CD4-positive, CD25-positive, alpha-beta regulatory T cell (primary cell): ENCODE results near the gene RAB3IL1. TPM values are rescaled to one million over a fixed set of nuclear protein-coding genes. Genes with fewer than 3 reads are reported as not detected.

Experiments used
- ATAC-seq, 2 donors: fragments of 150-1000 bp; cut with Tn5 transposase; one replicate each; pipeline ENCODE4 v1.10.0; 2021; ENCODE audit warnings: low read depth in 2 of 2, moderate number of reproducible peaks in 2 of 2, moderate library complexity in 1 of 2
- DNase-seq, 3 donors: peaks; one replicate each; pipeline versions ENCODE4 v3.0.0 to v3.0.0-alpha.2; 2012 to 2022; ENCODE audit warnings: mixed read lengths in 1 of 3
- H3K27ac ChIP-seq: one replicate; pipeline ENCODE4 v1.7.0; 2013; ENCODE audit warnings: mild to moderate bottlenecking, low read length; ENCODE audit not compliant: insufficient read depth, poor library complexity, severe bottlenecking
- H3K27me3 ChIP-seq: one replicate; pipeline ENCODE4 v1.7.0; 2013; ENCODE audit warnings: low read length; ENCODE audit not compliant: control insufficient read depth, insufficient read depth
- H3K36me3 ChIP-seq: one replicate; pipeline ENCODE4 v1.7.0; 2013; ENCODE audit warnings: mild to moderate bottlenecking, low read length, moderate library complexity; ENCODE audit not compliant: control insufficient read depth, insufficient read depth
- H3K4me1 ChIP-seq: 2 replicates; pipeline ENCODE4 v1.7.0; 2013; ENCODE audit warnings: mild to moderate bottlenecking, low read length; ENCODE audit not compliant: insufficient read depth, control insufficient read depth, poor library complexity, severe bottlenecking
- H3K4me3 ChIP-seq: one replicate; pipeline ENCODE4 v1.7.0; 2013; ENCODE audit warnings: low read depth, mild to moderate bottlenecking, low read length, moderate library complexity
- H3K9me3 ChIP-seq, 2 experiments: 1 replicate in 1 of 2; 2 replicates in 1 of 2; pipeline ENCODE4 v1.7.0; 2013; ENCODE audit warnings: low read length in 2 of 2, mild to moderate bottlenecking in 1 of 2, moderate library complexity in 1 of 2; ENCODE audit not compliant: control insufficient read depth in 2 of 2
- H3K27ac Mint-ChIP-seq, 3 donors: one replicate each; pipeline ENCODE4 v1.8.0; 2020 to 2022; ENCODE audit warnings: mild to moderate bottlenecking in 3 of 3, mixed read lengths in 3 of 3, moderate library complexity in 2 of 3
- H3K27me3 Mint-ChIP-seq: one replicate; pipeline ENCODE4 v1.8.0; 2022; ENCODE audit warnings: mild to moderate bottlenecking, mixed read lengths
- H3K36me3 Mint-ChIP-seq: one replicate; pipeline ENCODE4 v1.8.0; 2020; ENCODE audit warnings: mixed read lengths
- H3K4me1 Mint-ChIP-seq, 4 donors: one replicate each; pipeline ENCODE4 v1.8.0; 2020 to 2022; ENCODE audit warnings: mixed read lengths in 4 of 4, mild to moderate bottlenecking in 1 of 4
- H3K4me3 Mint-ChIP-seq, 4 donors: one replicate each; pipeline ENCODE4 v1.8.0; 2020 to 2022; ENCODE audit warnings: mild to moderate bottlenecking in 4 of 4, mixed read lengths in 4 of 4, moderate library complexity in 3 of 4
- H3K9me3 Mint-ChIP-seq, 7 donors: one replicate each; pipeline ENCODE4 v1.8.0; 2020 to 2022; ENCODE audit warnings: mixed read lengths in 7 of 7, mild to moderate bottlenecking in 3 of 7, moderate library complexity in 2 of 7
- polyA plus RNA-seq, 4 donors: library from polyadenylated mRNA; unstranded; fragments of 300-500 nt; fragmentation: Illumina TruSeq; gene quantifications; one replicate each; pipeline ENCODE4 v1.2.3, GENCODE V29; 2021
- total RNA-seq: library from RNA; stranded (reverse); gene quantifications from one replicate; pipeline ENCODE4 v1.2.3, GENCODE V29; 2022

The RAB3IL1 gene
- total and polyA plus RNA-seq, 5 donors from 2014 or later: not detected

GRCh38 chr11:61905067-61905696, 12.2 kb downstream of the RAB3IL1 start:
- Mint-ChIP-seq H3K4me3 (no peak overlapping the region), H3K36me3 (no peaks in the 10 kb centered on the region), H3K9me3 (no peaks in the 10 kb centered on the region), H3K27ac (no peak overlapping the region), H3K27me3 (no peaks in the 10 kb centered on the region), H3K4me1 (peaks cover 0 to 3% (median 0%) of the 10 kb centered on the region in 4 donors)
- H3K36me3 ChIP-seq: no peaks in the 10 kb centered on the region
- H3K4me3 ChIP-seq: no peak overlapping the region
- H3K4me1 ChIP-seq: no peaks in the 10 kb centered on the region
- no peak for ATAC-seq
- no peaks in the 10 kb centered on the region for H3K9me3 ChIP-seq
- no peaks in the 10 kb centered on the region for H3K27me3 ChIP-seq
- H3K27ac ChIP-seq: no peak overlapping the region
- no peak for DNase-seq

DNA sequence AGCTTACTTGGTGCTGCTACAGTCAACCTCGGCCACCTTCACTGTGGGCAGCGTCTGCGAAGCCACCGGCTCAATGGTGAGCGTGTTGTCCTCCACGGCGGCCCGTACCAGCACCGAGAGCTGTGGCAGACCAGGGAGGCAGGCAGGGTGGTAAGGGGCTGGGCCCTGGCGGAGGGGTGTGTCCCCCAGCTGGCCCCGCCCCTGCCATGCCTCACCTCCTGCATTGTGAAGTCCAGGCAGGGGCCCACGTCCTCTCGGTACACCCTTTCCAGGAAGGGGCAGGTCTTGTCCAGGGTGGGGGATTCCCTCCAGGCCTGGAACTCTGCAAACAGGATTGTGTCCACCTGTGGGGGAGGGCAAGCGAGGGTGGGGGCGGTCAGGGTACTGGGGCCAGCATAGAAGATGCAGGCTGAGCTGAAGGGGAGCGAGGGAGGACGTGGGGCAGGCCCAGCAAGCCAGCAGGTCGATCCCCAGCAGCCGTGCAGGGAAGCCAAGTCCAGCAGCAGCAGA, 12.8 kb downstream of the RAB3IL1 start:
- no peak overlapping the region for H3K4me3 ChIP-seq
- ATAC-seq (no peak), DNase-seq (no peak)
- Mint-ChIP-seq H3K4me1 (peaks cover 0 to 3% (median 0%) of the 10 kb centered on the region in 4 donors), H3K9me3 (no peaks in the 10 kb centered on the region), H3K27me3 (peaks cover under 1% of the 10 kb centered on the region), H3K27ac (no peak overlapping the region), H3K36me3 (no peaks in the 10 kb centered on the region), H3K4me3 (no peak overlapping the region)
- H3K27ac ChIP-seq: no peak overlapping the region
- H3K27me3 ChIP-seq: no peaks in the 10 kb centered on the region
- H3K36me3 ChIP-seq: no peaks in the 10 kb centered on the region
- H3K9me3 ChIP-seq: no peaks in the 10 kb centered on the region
- peaks cover under 1% of the 10 kb centered on the region for H3K4me1 ChIP-seq

GRCh38 chr11:61903845-61904244, 13.5 kb downstream of the RAB3IL1 start:
- no peaks in the 10 kb centered on the region for H3K27me3 ChIP-seq
- ATAC-seq: no peak

DNA sequence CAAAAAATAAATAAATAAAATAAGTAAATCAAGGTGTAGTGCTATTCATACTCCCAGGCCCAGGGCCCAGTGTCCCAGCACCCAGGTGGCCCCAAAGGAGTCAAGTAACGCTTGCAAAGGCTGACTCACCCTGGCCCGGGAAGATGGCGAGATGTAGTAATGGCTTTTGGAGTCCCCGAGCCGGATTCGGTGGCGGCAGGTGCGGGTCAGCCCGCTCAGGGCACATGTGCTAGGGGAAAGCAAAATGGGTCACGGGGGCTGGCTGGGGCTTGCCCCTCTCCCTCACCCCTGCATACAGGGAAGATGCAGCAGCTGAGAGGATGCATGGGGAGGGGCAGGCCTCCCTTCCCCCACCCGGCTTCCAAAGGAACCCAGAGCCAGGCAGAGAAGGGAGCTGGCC, 15.1 kb downstream of the RAB3IL1 start:
- no peak for ATAC-seq
- Mint-ChIP-seq H3K36me3 (no peaks in the 10 kb centered on the region), H3K9me3 (no peaks in the 10 kb centered on the region), H3K27me3 (peaks cover 6% of the 10 kb centered on the region), H3K4me3 (no peak overlapping the region), H3K27ac (no peak overlapping the region), H3K4me1 (peaks cover 3 to 7% (median 5%) of the 10 kb centered on the region in 4 donors)
- no peak overlapping the region for H3K4me3 ChIP-seq
- H3K36me3 ChIP-seq: no peaks in the 10 kb centered on the region
- H3K27ac ChIP-seq: no peak overlapping the region
- no peak for DNase-seq
- no peaks in the 10 kb centered on the region for H3K27me3 ChIP-seq
- H3K4me1 ChIP-seq: peaks cover 8% of the 10 kb centered on the region
- no peaks in the 10 kb centered on the region for H3K9me3 ChIP-seq

More at GRCh38 chr11:61903845-61904244, 13.5 kb downstream of the RAB3IL1 start:
- Mint-ChIP-seq H3K4me3 (no peak overlapping the region), H3K27ac (no peak overlapping the region), H3K4me1 (peaks cover 3 to 7% (median 5%) of the 10 kb centered on the region in 4 donors), H3K36me3 (no peaks in the 10 kb centered on the region), H3K27me3 (peaks cover 6% of the 10 kb centered on the region), H3K9me3 (no peaks in the 10 kb centered on the region)
- Histone ChIP-seq H3K4me3 (no peak overlapping the region), H3K36me3 (no peaks in the 10 kb centered on the region), H3K4me1 (peaks cover 8% of the 10 kb centered on the region), H3K27ac (no peak overlapping the region), H3K9me3 (no peaks in the 10 kb centered on the region)
- no peak for DNase-seq

GRCh38 chr11:61901397-61901796, 16.0 kb downstream of the RAB3IL1 start:
- no peak for DNase-seq
- ATAC-seq: no peak
- Histone ChIP-seq H3K36me3 (no peaks in the 10 kb centered on the region), H3K4me1 (peaks cover 8% of the 10 kb centered on the region), H3K4me3 (no peak overlapping the region), H3K27me3 (no peaks in the 10 kb centered on the region), H3K9me3 (no peaks in the 10 kb centered on the region), H3K27ac (no peak overlapping the region)
- Mint-ChIP-seq H3K4me1 (peaks cover 3 to 7% (median 5%) of the 10 kb centered on the region in 4 donors), H3K4me3 (no peak overlapping the region), H3K27ac (no peak overlapping the region), H3K36me3 (no peaks in the 10 kb centered on the region), H3K9me3 (no peaks in the 10 kb centered on the region), H3K27me3 (peaks cover 6% of the 10 kb centered on the region)

DNA sequence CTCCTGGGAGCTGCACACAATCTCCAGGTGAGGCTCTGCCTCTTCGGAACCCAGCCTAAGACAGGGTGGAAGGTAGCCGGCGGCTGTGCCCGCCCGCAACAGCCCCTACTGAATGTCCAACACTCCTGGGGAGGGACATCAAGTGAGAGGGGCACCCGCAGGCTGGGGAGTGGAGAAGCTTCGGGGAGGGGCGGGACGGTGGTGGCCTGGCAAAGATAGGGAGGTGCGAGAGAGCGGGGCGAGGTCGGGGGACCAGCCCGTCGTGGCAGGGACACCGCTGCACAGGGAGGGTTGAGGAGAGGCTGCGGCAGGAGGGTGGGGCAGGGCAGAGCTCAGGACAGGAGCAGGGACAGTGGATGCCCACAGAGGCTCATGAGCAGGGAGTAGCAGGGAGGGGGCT, 17.1 kb downstream of the RAB3IL1 start:
- H3K4me1 Mint-ChIP-seq: peaks cover 3 to 7% (median 5%) of the 10 kb centered on the region in 4 donors
- Histone ChIP-seq H3K27ac (no peak overlapping the region), H3K9me3 (no peaks in the 10 kb centered on the region), H3K36me3 (no peaks in the 10 kb centered on the region), H3K4me3 (no peak overlapping the region), H3K27me3 (no peaks in the 10 kb centered on the region), H3K4me1 (peaks cover 8% of the 10 kb centered on the region)
- H3K36me3 Mint-ChIP-seq: no peaks in the 10 kb centered on the region
- H3K9me3 Mint-ChIP-seq: no peaks in the 10 kb centered on the region
- ATAC-seq (no peak), DNase-seq (no peak)
- no peak overlapping the region for H3K27ac Mint-ChIP-seq
- no peak overlapping the region for H3K4me3 Mint-ChIP-seq
- peaks cover 6% of the 10 kb centered on the region for H3K27me3 Mint-ChIP-seq

- Histone ChIP-seq H3K4me1 (peaks cover 8% of the 10 kb centered on the region), H3K36me3 (no peaks in the 10 kb centered on the region), H3K4me3 (no peak overlapping the region), H3K27ac (no peak overlapping the region), H3K27me3 (no peaks in the 10 kb centered on the region), H3K9me3 (no peaks in the 10 kb centered on the region)
- DNase-seq: peak; percentile 83 to 90 (median 86)
- H3K4me3 Mint-ChIP-seq: peak overlapping the region in 1 of 4 donors; percentile 73
- peaks cover 10% of the 10 kb centered on the region for H3K27me3 Mint-ChIP-seq
- ATAC-seq: peak; percentile 89 to 91
- peaks cover 3 to 7% (median 5%) of the 10 kb centered on the region in 4 donors for H3K4me1 Mint-ChIP-seq
- H3K9me3 Mint-ChIP-seq: no peaks in the 10 kb centered on the region
- peak overlapping the region; percentile 39 to 84 (median 47) for H3K27ac Mint-ChIP-seq
- no peaks in the 10 kb centered on the region for H3K36me3 Mint-ChIP-seq
These were observed 18.1 kb downstream of the RAB3IL1 start for GRCh38 chr11:61899146-61899841.
